DOHH2 (cell line): ENCODE measurements around the gene GPR173.

ENCODE experiments used
- H3F3A ChIP-seq: fragments of 200-600 bp; sonication (generic), shearing (Covaris generic); 2 replicates; pipeline ENCODE4 v1.6.0; 2016; ENCODE audit warnings: antibody characterized with exemption, mild to moderate bottlenecking; ENCODE audit not compliant: control insufficient read depth, insufficient read depth
- H3K27ac ChIP-seq: fragments of 200-600 bp; sonication (generic); 2 replicates; pipeline ENCODE4 v1.5.1; 2014; ENCODE audit warnings: low read depth, mild to moderate bottlenecking, low read length, moderate library complexity
- H3K27me3 ChIP-seq: fragments of 200-600 bp; sonication (generic); 2 replicates; pipeline ENCODE4 v1.6.1; 2014; ENCODE audit warnings: mild to moderate bottlenecking, low read length, mixed read lengths; ENCODE audit not compliant: control insufficient read depth
- H3K36me3 ChIP-seq: fragments of 200-600 bp; sonication (generic); 2 replicates; pipeline ENCODE4 v1.6.1; 2014; ENCODE audit warnings: mild to moderate bottlenecking, low read length, moderate library complexity, mixed read lengths; ENCODE audit not compliant: control insufficient read depth
- H3K4me1 ChIP-seq: fragments of 200-600 bp; sonication (generic); 2 replicates; pipeline ENCODE4 v1.6.1; 2014; ENCODE audit warnings: mild to moderate bottlenecking, low read length, mixed read lengths; ENCODE audit not compliant: control insufficient read depth
- H3K4me2 ChIP-seq: fragments of 200-600 bp; sonication (generic); 2 replicates; pipeline ENCODE4 v1.6.0; 2014; ENCODE audit warnings: mild to moderate bottlenecking, low read length, moderate library complexity
- H3K4me3 ChIP-seq: fragments of 200-600 bp; sonication (generic); 2 replicates; pipeline ENCODE4 v1.5.1; 2014; ENCODE audit warnings: mild to moderate bottlenecking, low read length, mixed read lengths
- H3K79me2 ChIP-seq: fragments of 200-600 bp; sonication (generic); 2 replicates; pipeline ENCODE4 v1.6.1; 2014; ENCODE audit warnings: mild to moderate bottlenecking, low read length, mixed read lengths; ENCODE audit not compliant: control insufficient read depth
- H3K9me2 ChIP-seq: fragments of 200-600 bp; sonication (generic); replicated peaks from 2 replicates; pipeline ENCODE4 v1.6.1; 2014; ENCODE audit warnings: mild to moderate bottlenecking, low read length, mixed read lengths; ENCODE audit not compliant: control insufficient read depth
- H3K9me3 ChIP-seq: fragments of 200-600 bp; sonication (generic); 2 replicates; pipeline ENCODE4 v1.6.1; 2014; ENCODE audit warnings: antibody characterized with exemption, low read length, mixed read lengths; ENCODE audit not compliant: control insufficient read depth, insufficient read depth
- H4K20me1 ChIP-seq: fragments of 200-600 bp; sonication (generic); 2 replicates; pipeline ENCODE4 v1.6.0; 2014; ENCODE audit warnings: low read depth, mild to moderate bottlenecking, antibody characterized with exemption, low read length, moderate library complexity; ENCODE audit not compliant: control insufficient read depth, insufficient read depth
- EZH2phosphoT487 ChIP-seq: fragments of 200-600 bp; sonication (generic); IDR thresholded peaks from 2 replicates; pipeline ENCODE4 v1.6.1; 2017; ENCODE audit warnings: borderline replicate concordance, mild to moderate bottlenecking, antibody characterized with exemption, low read length, moderate library complexity, mixed read lengths
- TF ChIP-seq, protein P1 (sequence below): fragments of 200-600 bp; sonication (generic); IDR thresholded peaks from one replicate; pipeline ENCODE4 v1.5.1; 2014; ENCODE audit warnings: antibody characterized with exemption, mild to moderate bottlenecking, low read depth, low read length; ENCODE audit not compliant: poor library complexity, severe bottlenecking

GPR173 gene

DNA sequence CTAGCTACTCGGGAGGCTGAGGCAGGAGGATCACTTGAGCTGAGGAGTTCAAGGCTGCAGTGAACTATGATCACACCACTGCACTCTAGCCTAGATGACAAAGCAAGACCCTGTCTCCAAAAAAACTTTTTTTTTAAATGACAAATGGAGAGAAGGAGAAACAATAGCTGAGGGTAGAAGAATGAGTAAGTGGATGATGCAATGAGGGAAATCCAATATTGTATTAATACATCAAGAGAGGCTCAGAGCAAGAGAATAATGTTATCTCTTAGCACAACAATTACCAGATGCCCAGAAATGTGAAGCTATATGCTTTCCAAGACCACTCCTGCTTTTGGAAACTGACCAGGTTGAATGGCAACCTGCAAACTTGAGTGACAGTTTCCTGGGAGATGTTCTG lies 19.9 kb upstream of the GPR173 start:
- H3K9me2 ChIP-seq, result no peaks in the 10 kb centered on the region

DNA sequence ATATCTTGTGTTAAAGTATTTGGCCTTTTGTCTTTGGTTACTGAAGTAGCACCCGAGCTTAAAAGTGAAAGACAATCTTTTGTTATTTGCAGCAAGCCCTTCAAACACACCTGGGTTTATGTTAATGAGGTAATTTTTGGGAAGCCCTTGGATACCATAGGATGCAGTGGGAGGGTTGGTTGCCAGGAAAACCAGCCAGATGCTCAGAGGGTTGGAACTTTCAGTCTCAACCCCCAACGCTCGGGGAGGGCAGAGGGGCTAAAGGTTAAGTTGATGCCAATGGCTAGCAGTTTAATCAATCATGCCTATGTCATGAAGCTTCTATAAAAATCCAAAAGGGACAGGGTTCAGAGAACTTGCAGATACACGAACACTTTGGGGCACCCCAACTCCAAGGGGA lies 17.2 kb upstream of the GPR173 start:
- Histone ChIP-seq H4K20me1 (no peaks in the 10 kb centered on the region), H3K9me3 (no peaks in the 10 kb centered on the region), H3K27ac (no peak overlapping the region), H3K27me3 (no peaks in the 10 kb centered on the region), H3K36me3 (no peaks in the 10 kb centered on the region), H3K4me3 (no peak overlapping the region), H3K79me2 (no peaks in the 10 kb centered on the region), H3K9me2 (no peaks in the 10 kb centered on the region), H3F3A (no peaks in the 10 kb centered on the region), H3K4me1 (no peaks in the 10 kb centered on the region), H3K4me2 (no peak overlapping the region)
- TF ChIP-seq EZH2phosphoT487, result no peak
- TF ChIP-seq, protein P1, sequence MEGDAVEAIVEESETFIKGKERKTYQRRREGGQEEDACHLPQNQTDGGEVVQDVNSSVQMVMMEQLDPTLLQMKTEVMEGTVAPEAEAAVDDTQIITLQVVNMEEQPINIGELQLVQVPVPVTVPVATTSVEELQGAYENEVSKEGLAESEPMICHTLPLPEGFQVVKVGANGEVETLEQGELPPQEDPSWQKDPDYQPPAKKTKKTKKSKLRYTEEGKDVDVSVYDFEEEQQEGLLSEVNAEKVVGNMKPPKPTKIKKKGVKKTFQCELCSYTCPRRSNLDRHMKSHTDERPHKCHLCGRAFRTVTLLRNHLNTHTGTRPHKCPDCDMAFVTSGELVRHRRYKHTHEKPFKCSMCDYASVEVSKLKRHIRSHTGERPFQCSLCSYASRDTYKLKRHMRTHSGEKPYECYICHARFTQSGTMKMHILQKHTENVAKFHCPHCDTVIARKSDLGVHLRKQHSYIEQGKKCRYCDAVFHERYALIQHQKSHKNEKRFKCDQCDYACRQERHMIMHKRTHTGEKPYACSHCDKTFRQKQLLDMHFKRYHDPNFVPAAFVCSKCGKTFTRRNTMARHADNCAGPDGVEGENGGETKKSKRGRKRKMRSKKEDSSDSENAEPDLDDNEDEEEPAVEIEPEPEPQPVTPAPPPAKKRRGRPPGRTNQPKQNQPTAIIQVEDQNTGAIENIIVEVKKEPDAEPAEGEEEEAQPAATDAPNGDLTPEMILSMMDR, result no peak

More for the DNA sequence above, 19.9 kb upstream of the GPR173 start:
- Histone ChIP-seq H3K79me2 (no peaks in the 10 kb centered on the region), H3K36me3 (no peaks in the 10 kb centered on the region), H4K20me1 (no peaks in the 10 kb centered on the region), H3K4me3 (no peak overlapping the region), H3K4me2 (no peak overlapping the region), H3K4me1 (no peaks in the 10 kb centered on the region), H3K27ac (no peak overlapping the region), H3K9me3 (no peaks in the 10 kb centered on the region), H3K27me3 (no peaks in the 10 kb centered on the region), H3F3A (no peaks in the 10 kb centered on the region)
- TF ChIP-seq EZH2phosphoT487, result no peak
- TF ChIP-seq, protein P1, result no peak

DNA sequence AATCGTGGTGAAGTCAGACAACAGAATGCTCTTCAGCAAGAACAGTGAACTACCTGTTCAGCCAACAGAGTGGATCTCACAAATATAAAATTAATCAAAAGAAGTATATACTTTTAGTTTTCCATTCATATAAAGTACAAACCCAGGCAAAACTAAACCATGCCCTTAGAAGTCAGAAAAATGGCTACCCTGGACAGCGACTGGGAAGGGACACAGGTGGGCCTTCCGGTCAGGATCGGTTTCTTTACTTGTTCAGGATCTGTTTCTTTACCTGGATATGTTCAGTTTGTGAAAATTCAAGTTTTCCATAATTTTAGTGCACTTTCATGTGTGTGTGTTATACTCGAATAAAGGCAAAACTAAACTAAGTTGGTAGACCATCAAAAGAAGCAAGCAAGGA lies 12.4 kb upstream of the GPR173 start:
- Histone ChIP-seq H3K27me3 (no peaks in the 10 kb centered on the region; the same call in none of the 2 replicates), H3K9me2 (no peaks in the 10 kb centered on the region), H3K79me2 (no peaks in the 10 kb centered on the region), H3F3A (no peaks in the 10 kb centered on the region), H3K4me2 (no peak overlapping the region), H3K9me3 (no peaks in the 10 kb centered on the region), H4K20me1 (no peaks in the 10 kb centered on the region), H3K4me3 (no peak overlapping the region), H3K4me1 (no peaks in the 10 kb centered on the region), H3K36me3 (no peaks in the 10 kb centered on the region), H3K27ac (no peak overlapping the region)
- no peak for TF ChIP-seq EZH2phosphoT487
- TF ChIP-seq, protein P1, result no peak

DNA sequence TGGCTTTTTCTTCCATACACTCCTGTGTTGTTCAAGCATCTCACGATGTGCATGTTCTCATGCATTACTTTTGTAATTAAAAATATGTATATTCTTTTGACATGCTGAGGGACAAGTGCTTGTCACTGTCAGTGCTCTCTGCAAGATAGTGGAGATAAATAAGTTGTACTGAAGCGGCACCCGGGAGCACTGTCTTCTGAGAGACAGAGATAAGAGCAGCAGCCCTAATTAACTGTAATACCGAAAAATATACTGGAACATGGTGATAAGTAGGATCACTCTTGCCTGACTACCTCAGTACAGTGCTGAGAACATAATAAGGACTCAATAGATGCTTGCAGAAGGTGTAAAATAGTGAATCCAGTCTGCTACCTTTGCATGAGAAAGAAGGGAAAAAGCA lies 9.4 kb upstream of the GPR173 start:
- H3K9me2 ChIP-seq, result no peaks in the 10 kb centered on the region
- no peaks in the 10 kb centered on the region for H4K20me1 ChIP-seq
- no peaks in the 10 kb centered on the region; the same call in none of the 2 replicates for H3K27me3 ChIP-seq
- no peaks in the 10 kb centered on the region for H3K79me2 ChIP-seq
- H3K27ac ChIP-seq, result no peak overlapping the region
- H3K4me2 ChIP-seq, result no peak overlapping the region
- H3K9me3 ChIP-seq, result no peaks in the 10 kb centered on the region
- no peak overlapping the region for H3K4me3 ChIP-seq
- no peaks in the 10 kb centered on the region for H3F3A ChIP-seq
- no peaks in the 10 kb centered on the region for H3K36me3 ChIP-seq
- no peak for TF ChIP-seq EZH2phosphoT487
- TF ChIP-seq, protein P1, result no peak
- H3K4me1 ChIP-seq, result no peaks in the 10 kb centered on the region
